LHCN-M2 (cell line): ENCODE results near the gene TMEM63A. TPM values are rescaled to one million over a fixed set of nuclear protein-coding genes. Genes with fewer than 3 reads are reported as not detected.
"Not testable (repeated sequence)": the region's sequence is repeated elsewhere in the genome, so short reads cannot be mapped to it uniquely, and the experiment has no call there.

Experiments
- DNase-seq: peaks from one replicate; pipeline ENCODE4 v3.0.0-alpha.2; 2012; ENCODE audit warnings: low read depth
- total RNA-seq: library from RNA; depleted of rRNA; stranded (reverse); fragments of >200 nt; gene quantifications from 2 replicates; pipeline ENCODE4 v1.2.3, GENCODE V29; 2014; rRNA removed

The TMEM63A gene
- total RNA-seq, 1 experiment from 2014 or later, result 10.2 TPM

DNA sequence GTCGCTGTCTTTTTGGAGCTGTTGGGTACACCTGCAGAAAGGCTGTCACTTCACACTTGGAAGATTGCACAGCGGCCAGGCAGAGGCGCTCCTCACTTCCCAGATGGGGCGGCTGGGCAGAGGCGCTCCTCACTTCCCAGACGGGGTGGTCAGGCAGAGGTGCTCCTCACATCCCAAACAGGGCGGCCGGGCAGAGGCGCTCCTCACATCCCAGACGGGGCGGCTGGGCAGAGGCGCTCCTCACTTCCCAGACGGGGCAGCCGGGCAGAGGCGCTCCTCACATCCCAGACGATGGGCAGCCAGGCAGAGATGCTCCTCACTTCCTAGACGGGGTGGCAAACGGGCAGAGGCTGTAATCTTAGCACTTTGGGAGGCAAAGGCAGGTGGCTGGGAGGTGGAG lies 86.1 kb downstream of the TMEM63A start:
- not testable (repeated sequence) for DNase-seq

Other genes starting within 250 kb of the TMEM63A start
- 82.4 and 91.8 TPM in 2 replicates for gene ENAH, start 229.3 kb downstream of the TMEM63A start, total RNA-seq
- gene SRP9, start 104.6 kb downstream of the TMEM63A start, total RNA-seq, result 407 and 426 TPM in 2 replicates
- gene EPHX1, start 72.3 kb downstream of the TMEM63A start, total RNA-seq, result 13.3 and 18.0 TPM in 2 replicates
- gene LEFTY1, start 6.8 kb upstream of the TMEM63A start, total RNA-seq, result not detected in 2 replicates
- 71.4 and 77.4 TPM in 2 replicates for gene PYCR2, start 41.9 kb upstream of the TMEM63A start, total RNA-seq
- gene LEFTY2, start 58.8 kb upstream of the TMEM63A start, total RNA-seq, result not detected in 2 replicates
- gene SDE2, start 117.0 kb upstream of the TMEM63A start, total RNA-seq, result 19.7 and 21.5 TPM in 2 replicates
- 162 and 250 TPM in 2 replicates for gene H3-3A, start 180.3 kb upstream of the TMEM63A start, total RNA-seq